Epithelial cell of proximal tubule (primary cell): ENCODE data around the gene PCSK7. TPM values are rescaled to one million over a fixed set of nuclear protein-coding genes. Genes with fewer than 3 reads are reported as not detected.
A peak's percentile ranks its signal among the peaks of the same experiment; 100 is the strongest.

Experiments used
- DNase-seq: peaks from one replicate; pipeline ENCODE4 v3.0.0-alpha.2; 2011; ENCODE audit warnings: low read depth
- H3K4me3 ChIP-seq: 2 replicates; pipeline ENCODE4 v1.5.1; 2011; ENCODE audit warnings: low read depth, mild to moderate bottlenecking, low read length
- total RNA-seq: library from RNA; depleted of rRNA; stranded (reverse); fragments of >200 nt; gene quantifications from 2 replicates; pipeline ENCODE4 v1.2.3, GENCODE V29; 2015
- TF ChIP-seq, protein P1 (sequence below): conservative IDR thresholded peaks from 2 replicates; pipeline ENCODE4 v1.5.1; 2012; ENCODE audit warnings: low read depth, mild to moderate bottlenecking, low read length

The PCSK7 gene
- total RNA-seq, 1 donor from 2014 or later = 19.6 TPM

DNA sequence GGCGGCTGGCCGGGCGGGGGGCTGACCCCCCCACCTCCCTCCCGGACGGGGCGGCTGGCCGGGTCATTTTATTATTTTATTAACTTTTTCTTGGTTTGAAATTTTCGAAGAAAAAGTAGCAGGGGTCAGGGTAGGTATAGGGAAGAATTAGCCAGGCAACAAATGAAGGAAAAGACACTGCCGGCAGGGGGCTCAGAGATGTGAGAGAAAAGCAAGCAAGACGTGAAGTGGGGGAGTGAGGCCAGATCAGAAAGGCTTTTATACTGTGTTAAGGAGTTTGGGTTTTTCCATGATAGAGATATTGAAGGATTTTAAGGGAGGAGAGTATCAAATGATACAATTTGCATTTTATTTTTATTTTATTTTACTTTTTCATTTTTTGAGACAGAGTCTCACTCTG, 19.6 kb upstream of the PCSK7 start:
- TF ChIP-seq, protein P1, sequence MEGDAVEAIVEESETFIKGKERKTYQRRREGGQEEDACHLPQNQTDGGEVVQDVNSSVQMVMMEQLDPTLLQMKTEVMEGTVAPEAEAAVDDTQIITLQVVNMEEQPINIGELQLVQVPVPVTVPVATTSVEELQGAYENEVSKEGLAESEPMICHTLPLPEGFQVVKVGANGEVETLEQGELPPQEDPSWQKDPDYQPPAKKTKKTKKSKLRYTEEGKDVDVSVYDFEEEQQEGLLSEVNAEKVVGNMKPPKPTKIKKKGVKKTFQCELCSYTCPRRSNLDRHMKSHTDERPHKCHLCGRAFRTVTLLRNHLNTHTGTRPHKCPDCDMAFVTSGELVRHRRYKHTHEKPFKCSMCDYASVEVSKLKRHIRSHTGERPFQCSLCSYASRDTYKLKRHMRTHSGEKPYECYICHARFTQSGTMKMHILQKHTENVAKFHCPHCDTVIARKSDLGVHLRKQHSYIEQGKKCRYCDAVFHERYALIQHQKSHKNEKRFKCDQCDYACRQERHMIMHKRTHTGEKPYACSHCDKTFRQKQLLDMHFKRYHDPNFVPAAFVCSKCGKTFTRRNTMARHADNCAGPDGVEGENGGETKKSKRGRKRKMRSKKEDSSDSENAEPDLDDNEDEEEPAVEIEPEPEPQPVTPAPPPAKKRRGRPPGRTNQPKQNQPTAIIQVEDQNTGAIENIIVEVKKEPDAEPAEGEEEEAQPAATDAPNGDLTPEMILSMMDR = no peak
- no peak for DNase-seq
- no peak overlapping the region for H3K4me3 ChIP-seq

DNA sequence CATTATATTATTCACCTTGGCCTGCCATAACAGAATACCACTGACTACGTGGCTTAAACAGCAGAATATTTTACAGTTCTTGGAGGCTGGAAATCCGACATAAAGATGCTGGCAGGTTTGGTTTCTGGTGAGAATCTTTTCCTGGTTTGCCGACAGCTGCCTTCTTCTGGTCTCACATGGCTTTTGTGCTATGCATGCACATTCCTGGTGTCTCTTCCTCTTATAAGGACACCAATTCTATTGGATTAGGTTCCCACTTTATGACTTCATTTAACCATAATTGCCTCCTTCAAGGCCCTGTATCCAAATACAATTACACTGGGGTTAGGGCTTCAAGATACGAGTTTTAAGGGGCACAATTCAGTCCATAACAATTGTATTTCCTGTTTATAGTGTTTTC, 17.7 kb upstream of the PCSK7 start:
- H3K4me3 ChIP-seq = no peak overlapping the region
- DNase-seq = no peak
- TF ChIP-seq, protein P1 = no peak

DNA sequence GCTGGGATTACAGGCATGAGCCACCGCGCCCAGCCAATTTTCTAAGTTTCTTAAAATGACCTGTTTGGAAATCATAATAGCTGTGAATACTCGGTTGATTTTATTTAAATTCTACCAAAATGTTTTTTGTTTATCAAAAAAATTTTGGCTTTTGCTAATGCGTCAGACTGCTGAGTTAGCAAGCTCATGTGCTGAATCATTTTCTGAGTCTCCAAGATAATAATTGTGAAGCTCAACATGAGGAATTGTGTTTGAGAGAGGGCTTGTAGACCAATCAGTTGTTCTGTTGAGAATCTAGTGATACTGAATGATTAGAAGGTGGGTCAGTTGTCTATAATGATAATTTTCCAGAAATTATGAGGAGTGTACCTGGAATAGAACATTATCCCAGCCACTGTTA, 16.5 kb upstream of the PCSK7 start:
- TF ChIP-seq, protein P1 = no peak
- no peak overlapping the region for H3K4me3 ChIP-seq
- DNase-seq = no peak

DNA sequence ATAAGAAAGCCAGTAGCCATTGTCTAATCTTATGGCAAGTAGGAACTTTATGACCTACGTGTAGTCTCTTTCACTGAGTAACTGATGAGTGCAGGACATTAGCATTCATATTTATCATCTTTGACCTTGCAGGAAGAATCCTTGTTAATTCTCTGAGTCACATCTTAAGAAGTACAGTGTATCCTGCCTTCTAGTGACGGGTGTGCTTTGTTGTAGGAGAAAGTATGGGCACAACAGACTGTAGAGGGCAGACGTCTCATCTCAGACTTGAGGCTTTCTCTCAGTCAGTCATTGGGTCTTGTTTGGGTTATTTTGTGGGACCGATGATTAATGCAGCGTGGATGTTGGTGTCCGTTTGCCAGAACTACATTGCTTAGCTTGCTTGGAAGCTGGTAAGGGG, 7.4 kb upstream of the PCSK7 start:
- H3K4me3 ChIP-seq = no peak overlapping the region
- TF ChIP-seq, protein P1 = no peak
- no peak for DNase-seq

DNA sequence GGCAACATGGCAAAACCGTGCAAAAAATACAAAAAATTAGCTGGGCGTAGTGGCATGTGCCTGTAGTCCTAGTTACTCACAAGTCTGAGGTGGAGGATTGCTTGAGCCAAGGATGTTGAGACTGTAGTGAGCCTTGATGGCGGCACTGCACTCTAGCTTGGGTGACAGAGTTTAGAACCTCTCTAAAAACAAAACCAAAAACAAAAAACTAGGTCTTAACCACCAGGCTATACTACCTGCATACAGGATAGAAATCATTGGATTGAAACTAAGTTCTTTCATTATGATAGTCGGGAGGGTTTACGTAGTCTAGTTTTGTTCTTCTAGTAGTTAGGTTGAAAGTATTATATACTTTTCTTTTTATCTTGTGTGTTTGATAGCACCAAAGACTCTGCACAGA, 6.3 kb upstream of the PCSK7 start:
- no peak overlapping the region for H3K4me3 ChIP-seq
- TF ChIP-seq, protein P1 = no peak
- no peak for DNase-seq

DNA sequence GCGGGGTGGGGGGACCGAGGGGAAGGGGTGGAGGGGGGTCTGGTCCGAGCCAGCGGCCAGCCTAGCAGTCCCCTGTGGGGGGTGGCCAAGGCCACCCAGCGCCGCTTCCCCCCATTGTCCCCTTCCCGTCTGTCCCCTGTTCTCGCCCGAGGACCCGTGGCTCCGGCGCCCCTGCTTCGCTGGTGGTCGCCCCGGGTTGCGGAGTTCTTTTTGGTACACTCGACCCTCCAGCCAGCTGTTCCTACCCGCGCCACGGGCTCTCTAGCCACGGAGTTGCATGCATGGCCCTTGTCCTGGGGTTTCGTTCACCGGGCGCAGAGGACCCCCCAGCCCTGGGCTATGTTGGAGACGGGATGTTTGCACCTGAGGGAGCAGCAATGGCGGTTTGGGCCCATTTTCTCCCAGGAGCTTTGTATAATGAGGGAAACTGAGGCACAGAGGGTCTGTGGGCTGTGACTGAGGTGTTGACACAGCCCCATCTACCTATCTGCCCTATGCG, 1.1 kb upstream of the PCSK7 start:
- peak overlapping the region; percentile 82 for H3K4me3 ChIP-seq
- no peak for DNase-seq
- TF ChIP-seq, protein P1 = no peak

DNA sequence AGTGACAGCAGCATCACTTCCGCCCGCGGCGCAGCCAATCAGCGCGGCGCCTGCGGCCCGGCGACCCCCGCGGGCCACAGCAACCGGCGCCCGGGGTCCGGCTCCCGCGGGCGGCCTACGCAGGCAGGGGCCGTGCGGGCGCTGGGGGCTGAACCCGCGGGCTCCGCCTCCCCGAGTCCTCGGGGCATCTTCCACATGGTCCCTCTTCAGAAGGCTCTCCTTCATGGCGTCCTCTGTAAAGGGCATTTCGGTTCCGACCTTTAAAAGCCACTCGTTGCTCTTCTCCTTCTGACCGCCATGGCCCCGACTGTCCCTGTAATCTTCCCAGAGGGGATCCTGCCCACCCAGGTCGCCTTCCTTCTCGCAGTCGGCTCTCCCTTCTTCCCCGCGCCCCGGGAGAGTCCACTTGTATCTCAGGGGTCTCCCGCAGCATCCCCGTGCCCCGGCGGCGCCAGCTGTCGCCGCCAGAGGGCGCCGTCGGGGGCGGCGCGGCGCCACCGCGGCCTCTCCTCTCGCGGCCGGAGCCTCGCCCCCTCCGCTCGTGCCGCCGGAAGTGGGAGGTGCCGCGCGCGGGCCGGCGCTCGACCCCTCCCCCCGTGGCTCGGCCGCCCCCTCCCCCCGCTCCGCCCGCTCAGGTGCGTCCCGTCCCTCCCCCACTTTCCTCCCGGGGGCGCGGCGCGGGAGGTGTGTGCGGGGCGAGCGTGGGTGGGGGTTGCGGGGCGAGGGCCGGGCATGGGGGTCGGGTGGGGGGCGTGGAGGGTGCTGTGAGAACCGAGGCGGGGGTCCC, 412 bp upstream of the PCSK7 start, which contains the start of gene RNF214:
TSS of gene RNF214 (plus strand) at position 580 of the 787 bp plus-strand sequence. CDS start 1,602 bp downstream, outside the sequence.
- TF ChIP-seq, protein P1 = peak; percentile 68
- peak within 1 kb of the TSS; percentile 82 for H3K4me3 ChIP-seq
- DNase-seq = no peak
